T-helper 2 cell treated with Interferon-gamma antibody and Interleukin-4, amounts not matched to agents 100 ng/mL and 5 ng/mL, for 36 hours (primary cell): ENCODE measurements around the gene CDKN2C. TPM values are rescaled to one million over a fixed set of nuclear protein-coding genes. Genes with fewer than 3 reads are reported as not detected.

Experiments used
- intact Hi-C: fragments of 100-400 bp; cut with micrococcal nuclease; formaldehyde crosslinking; loops from one replicate; pipeline ENCODE4 v1.15.1; 2023
- total RNA-seq: library from RNA; stranded (reverse); gene quantifications from 2 replicates; pipeline ENCODE4 v1.2.3, GENCODE V29; 2022

The CDKN2C gene
- total RNA-seq, 1 donor from 2014 or later = 43.5 TPM

- intact Hi-C loops = no loop called here
These were observed 44.8 kb downstream of the CDKN2C start for GRCh38 chr1:51014878-51015277.

DNA sequence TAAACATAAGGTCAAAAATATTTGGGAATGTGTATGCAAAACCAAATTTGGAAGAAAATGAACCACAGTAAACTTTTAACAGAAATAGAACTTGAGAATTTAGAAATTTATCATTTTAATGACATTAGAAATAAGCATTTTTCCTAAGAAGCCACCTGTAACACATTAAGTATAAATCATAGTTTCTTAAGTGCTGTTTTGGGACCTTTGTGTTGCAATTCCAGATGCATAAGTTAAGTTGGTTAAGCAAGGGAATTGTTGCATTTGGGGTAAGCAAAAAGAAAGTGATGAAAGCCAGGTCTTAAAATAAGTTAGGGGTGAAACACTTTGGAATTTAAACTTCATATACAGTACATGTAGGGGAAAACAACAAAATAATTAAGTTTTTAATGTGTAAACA lies 49.8 kb downstream of the CDKN2C start:
- intact Hi-C loops = no loop called here

Other genes starting within 250 kb of the CDKN2C start
- gene FAF1, start 10.0 kb upstream of the CDKN2C start, total RNA-seq = 77.9 and 82.1 TPM in 2 replicates
- not detected in 2 replicates for gene C1orf185, start 132.0 kb downstream of the CDKN2C start, total RNA-seq